A673 (cell line): ENCODE results near the gene RGS8. TPM values are rescaled to one million over a fixed set of nuclear protein-coding genes. Genes with fewer than 3 reads are reported as not detected.

Source experiments
- BruUV-seq: library from RNA; stranded (reverse); fragments of 400-500 nt; replicated peaks from 2 replicates; lab custom pipeline; 2021; lab: Mats Ljungman, UMichigan
- CTCF ChIA-PET: fragments of 300-600 bp; sonication (Branson Sonifier 250); formaldehyde crosslinking; loops from one replicate; lab custom pipeline; 2022; ENCODE audit warnings: antibody characterized with exemption; lab: Charles Lee
- POLR2A ChIA-PET: fragments of 300-600 bp; sonication (Branson Sonifier 250); formaldehyde crosslinking; loops from one replicate; lab custom pipeline; 2022; ENCODE audit warnings: antibody characterized with exemption; ENCODE audit not compliant: low non-redundant PET; lab: Charles Lee
- DNase-seq: peaks from one replicate; pipeline ENCODE4 v3.0.0-alpha.2; 2015; ENCODE audit warnings: low spot score
- H3K27ac ChIP-seq: fragments of 200-600 bp; sonication (generic); 2 replicates; pipeline ENCODE4 v1.5.1; 2016; ENCODE audit warnings: mixed run types, low read depth, mild to moderate bottlenecking, mixed read lengths, antibody characterized with exemption, low read length; ENCODE audit not compliant: poor library complexity, severe bottlenecking
- H3K27me3 ChIP-seq: fragments of 200-600 bp; sonication (generic); replicated peaks from 2 replicates; pipeline ENCODE4 v1.6.1; 2017; ENCODE audit warnings: mixed run types, low read depth, mild to moderate bottlenecking, mixed read lengths, antibody characterized with exemption, low read length; ENCODE audit not compliant: insufficient read depth, poor library complexity
- H3K36me3 ChIP-seq: fragments of 200-600 bp; sonication (generic); 2 replicates; pipeline ENCODE4 v1.6.1; 2016; ENCODE audit warnings: mixed run types, mild to moderate bottlenecking, mixed read lengths, antibody characterized with exemption, low read length; ENCODE audit not compliant: insufficient read depth, poor library complexity, severe bottlenecking
- H3K4me1 ChIP-seq: fragments of 200-600 bp; sonication (generic); 2 replicates; pipeline ENCODE4 v1.6.1; 2017; ENCODE audit warnings: mixed run types, mild to moderate bottlenecking, mixed read lengths, antibody characterized with exemption, low read length; ENCODE audit not compliant: insufficient read depth, poor library complexity, severe bottlenecking
- H3K4me3 ChIP-seq: fragments of 200-600 bp; sonication (generic); 2 replicates; pipeline ENCODE4 v1.5.1; 2016; ENCODE audit warnings: low read depth, mixed run types, mild to moderate bottlenecking, mixed read lengths, low read length; ENCODE audit not compliant: poor library complexity, severe bottlenecking
- H3K9me3 ChIP-seq: fragments of 200-600 bp; sonication (generic); 2 replicates; pipeline ENCODE4 v1.6.1; 2016; ENCODE audit warnings: mixed run types, low read depth, mild to moderate bottlenecking, mixed read lengths, antibody characterized with exemption, low read length; ENCODE audit not compliant: poor library complexity, severe bottlenecking
- EZH2 ChIP-seq: fragments of 200-600 bp; sonication (generic); IDR thresholded peaks from 2 replicates; pipeline ENCODE4 v1.6.1; 2017; ENCODE audit warnings: borderline replicate concordance, low read depth, mild to moderate bottlenecking, mixed read lengths, antibody characterized with exemption, low read length; ENCODE audit not compliant: poor library complexity, severe bottlenecking
- intact Hi-C: fragments of 100-400 bp; cut with micrococcal nuclease; formaldehyde crosslinking; loops from one replicate; pipeline ENCODE4 v1.10.0; 2022; ENCODE audit not compliant: unreplicated experiment
- total RNA-seq: library from RNA; stranded (reverse); gene quantifications from 2 replicates; pipeline ENCODE4 v1.2.3, GENCODE V29; 2021
- TF ChIP-seq, protein P1 (sequence below): fragments of 300-800, 200-600 bp; sonication (generic); conservative IDR thresholded peaks from 2 replicates; pipeline ENCODE4 v1.5.1; 2017; ENCODE audit warnings: low read depth, mild to moderate bottlenecking, antibody characterized with exemption, low read length, moderate library complexity, mixed read lengths

The RGS8 gene
- total RNA-seq, 1 experiment from 2014 or later = not detected

DNA sequence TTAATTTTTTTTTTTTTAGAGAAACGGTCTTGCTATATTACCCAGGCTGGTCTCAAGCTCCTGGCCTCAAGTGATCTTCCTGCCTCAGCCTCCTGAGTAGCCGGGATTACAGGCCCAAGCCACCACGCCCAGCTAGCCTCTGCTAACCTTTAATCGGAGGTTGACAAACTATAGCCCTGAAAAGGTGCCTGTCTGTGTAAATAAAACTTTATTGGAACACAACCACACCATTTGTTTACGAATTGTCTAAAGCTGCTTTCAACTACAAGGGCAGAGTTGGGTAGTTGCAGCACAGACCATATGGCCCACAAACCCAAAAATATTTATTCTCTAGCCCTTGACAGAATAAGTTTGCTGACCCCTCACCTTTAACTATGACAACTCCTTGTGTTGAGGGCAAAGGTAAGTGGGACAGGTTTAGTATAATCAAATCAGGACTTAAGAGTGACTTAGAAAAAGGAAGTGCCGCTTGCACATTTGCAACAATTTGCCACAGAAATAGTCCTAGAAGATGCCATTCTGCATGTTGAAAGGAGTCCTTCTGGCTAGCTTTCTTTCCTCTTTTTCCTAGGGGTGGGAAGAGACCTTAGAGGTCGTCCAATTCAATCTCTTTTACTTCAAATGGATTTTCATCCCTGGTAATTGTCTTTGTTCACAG is 16.4 kb downstream of the RGS8 start:
- no peak overlapping the region for H3K27ac ChIP-seq
- intact Hi-C loops = no loop called here
- H3K36me3 ChIP-seq = no peaks in the 10 kb centered on the region
- peaks cover 12% of the 10 kb centered on the region for H3K4me1 ChIP-seq
- ChIA-PET POLR2A (no interaction called here), CTCF (no interaction called here)
- no peaks in the 10 kb centered on the region for H3K9me3 ChIP-seq
- no peak overlapping the region for H3K4me3 ChIP-seq
- no peaks in the 10 kb centered on the region for H3K27me3 ChIP-seq
- no peak for DNase-seq
- no TSS peak for BruUV-seq
- TF ChIP-seq EZH2 = no peak
- TF ChIP-seq, protein P1, sequence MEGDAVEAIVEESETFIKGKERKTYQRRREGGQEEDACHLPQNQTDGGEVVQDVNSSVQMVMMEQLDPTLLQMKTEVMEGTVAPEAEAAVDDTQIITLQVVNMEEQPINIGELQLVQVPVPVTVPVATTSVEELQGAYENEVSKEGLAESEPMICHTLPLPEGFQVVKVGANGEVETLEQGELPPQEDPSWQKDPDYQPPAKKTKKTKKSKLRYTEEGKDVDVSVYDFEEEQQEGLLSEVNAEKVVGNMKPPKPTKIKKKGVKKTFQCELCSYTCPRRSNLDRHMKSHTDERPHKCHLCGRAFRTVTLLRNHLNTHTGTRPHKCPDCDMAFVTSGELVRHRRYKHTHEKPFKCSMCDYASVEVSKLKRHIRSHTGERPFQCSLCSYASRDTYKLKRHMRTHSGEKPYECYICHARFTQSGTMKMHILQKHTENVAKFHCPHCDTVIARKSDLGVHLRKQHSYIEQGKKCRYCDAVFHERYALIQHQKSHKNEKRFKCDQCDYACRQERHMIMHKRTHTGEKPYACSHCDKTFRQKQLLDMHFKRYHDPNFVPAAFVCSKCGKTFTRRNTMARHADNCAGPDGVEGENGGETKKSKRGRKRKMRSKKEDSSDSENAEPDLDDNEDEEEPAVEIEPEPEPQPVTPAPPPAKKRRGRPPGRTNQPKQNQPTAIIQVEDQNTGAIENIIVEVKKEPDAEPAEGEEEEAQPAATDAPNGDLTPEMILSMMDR = no peak

DNA sequence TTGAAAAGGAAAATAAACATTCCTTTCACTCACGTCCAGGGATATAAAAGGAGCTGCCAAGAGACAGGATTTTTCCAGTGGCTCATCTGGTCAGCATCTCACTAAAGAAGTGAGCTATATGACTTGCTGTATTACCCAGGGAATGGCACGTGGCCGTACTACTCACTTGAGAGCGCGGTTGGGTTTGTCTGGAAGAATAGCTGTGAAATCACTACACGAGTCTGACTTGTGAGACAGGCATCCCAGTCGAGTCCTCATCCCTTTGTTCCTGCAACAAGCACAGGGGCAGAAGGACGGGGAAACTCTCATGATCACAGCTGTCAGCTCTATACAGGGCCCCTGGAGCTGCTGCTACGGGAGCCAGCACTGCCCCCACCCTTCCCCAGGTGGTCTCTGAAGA is 17.7 kb downstream of the RGS8 start:
- H3K27ac ChIP-seq = no peak overlapping the region
- no peak overlapping the region for H3K4me3 ChIP-seq
- intact Hi-C loops = no loop called here
- DNase-seq = no peak
- BruUV-seq = no TSS peak
- TF ChIP-seq EZH2 = no peak
- TF ChIP-seq, protein P1 = no peak
- no peaks in the 10 kb centered on the region for H3K36me3 ChIP-seq
- POLR2A ChIA-PET = interaction anchor here (0.6 kb wide), 1 partner anchor 22 kb away, joined by 3 read pairs; no protein-coding TSS in a partner anchor
- H3K4me1 ChIP-seq = peaks cover 8% of the 10 kb centered on the region
- no peaks in the 10 kb centered on the region for H3K27me3 ChIP-seq
- CTCF ChIA-PET = interaction anchor here (0.7 to 1.0 kb wide), 2 partner anchors 120 to 270 kb away, joined by 4 to 6 read pairs; no protein-coding TSS in a partner anchor
- no peaks in the 10 kb centered on the region for H3K9me3 ChIP-seq

DNA sequence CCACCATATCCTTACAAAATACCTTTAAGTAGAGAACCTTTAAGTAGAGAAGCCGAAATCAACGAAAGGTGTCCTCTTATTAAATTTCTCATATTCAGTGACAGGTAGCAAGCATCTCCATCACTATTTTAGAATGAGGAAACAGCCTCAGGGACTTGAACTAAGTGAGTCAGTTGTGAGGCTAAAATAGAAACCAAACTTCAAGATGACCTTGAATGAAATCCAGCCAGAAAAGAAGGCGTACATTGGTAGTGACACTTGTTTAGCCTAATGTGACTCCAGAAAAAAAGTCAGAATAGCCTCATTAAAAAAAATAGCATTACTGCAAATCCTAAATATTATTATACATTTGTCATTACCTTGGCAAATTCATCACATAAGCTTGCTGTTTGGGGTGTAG is 20.1 kb downstream of the RGS8 start:
- no peak overlapping the region for H3K27ac ChIP-seq
- H3K9me3 ChIP-seq = no peaks in the 10 kb centered on the region
- intact Hi-C loops = no loop called here
- CTCF ChIA-PET = no interaction called here
- H3K36me3 ChIP-seq = no peaks in the 10 kb centered on the region
- no peaks in the 10 kb centered on the region for H3K4me1 ChIP-seq
- no peak for DNase-seq
- H3K4me3 ChIP-seq = no peak overlapping the region
- TF ChIP-seq, protein P1 = no peak
- no peak for TF ChIP-seq EZH2
- POLR2A ChIA-PET = no interaction called here
- no TSS peak for BruUV-seq
- no peaks in the 10 kb centered on the region for H3K27me3 ChIP-seq
